HUDEP-2 (cell line): Measurements from ENCODE around the gene SLC25A6.
"Not testable (repeated sequence)": the region's sequence is repeated elsewhere in the genome, so short reads cannot be mapped to it uniquely, and the experiment has no call there.

ENCODE experiments used
- DNase-seq, 76 experiments: peaks; one replicate each; lab custom pipeline; 2025; ENCODE audit not compliant: unreplicated experiment in 76 of 76; lab: John Stamatoyannopoulos, UW

Gene SLC25A6

GRCh38 chrX:1416327-1416784 lies 24.4 kb upstream of the SLC25A6 start:
- no peak for DNase-seq

GRCh38 chrX:1412551-1413161 lies 20.7 kb upstream of the SLC25A6 start:
- no peak for DNase-seq

- DNase-seq: no peak
Measured at GRCh38 chrX:1411326-1411725, 19.4 kb upstream of the SLC25A6 start.

GRCh38 chrX:1407035-1407434 lies 15.1 kb upstream of the SLC25A6 start:
- DNase-seq: no peak

- not testable (repeated sequence) for DNase-seq
Measured at GRCh38 chrX:1405769-1406168, 13.9 kb upstream of the SLC25A6 start.

GRCh38 chrX:1403867-1404266 lies 12.0 kb upstream of the SLC25A6 start:
- not testable (repeated sequence) for DNase-seq

GRCh38 chrX:1403228-1403627 lies 11.3 kb upstream of the SLC25A6 start:
- no peak for DNase-seq

- no peak for DNase-seq
Measured at GRCh38 chrX:1401611-1402430, 9.9 kb upstream of the SLC25A6 start.

GRCh38 chrX:1400742-1401471 lies 9.0 kb upstream of the SLC25A6 start:
- no peak for DNase-seq

GRCh38 chrX:1400049-1400448 lies 8.1 kb upstream of the SLC25A6 start:
- DNase-seq: no peak

- no peak for DNase-seq
Measured at GRCh38 chrX:1398431-1399340, 6.8 kb upstream of the SLC25A6 start.

- no peak for DNase-seq
Measured at GRCh38 chrX:1397441-1398270, 5.7 kb upstream of the SLC25A6 start.

- no peak for DNase-seq
Measured at GRCh38 chrX:1397001-1397400, 5.1 kb upstream of the SLC25A6 start.

- DNase-seq: no peak
Measured at GRCh38 chrX:1395646-1396216, 3.8 kb upstream of the SLC25A6 start.

GRCh38 chrX:1394731-1395501 lies 3.0 kb upstream of the SLC25A6 start:
- no peak for DNase-seq

GRCh38 chrX:1393871-1394615 lies 2.1 kb upstream of the SLC25A6 start:
- DNase-seq: no peak

- DNase-seq: no peak
Measured at GRCh38 chrX:1392376-1393068, 609 bp upstream of the SLC25A6 start.
